SU-DHL-6 (cell line): ENCODE data around the gene AJAP1.

ENCODE experiments used
- H2AFZ ChIP-seq: fragments of 200-600 bp; sonication (generic); 2 replicates; pipeline ENCODE4 v1.6.1; 2014; ENCODE audit warnings: low read depth, mild to moderate bottlenecking, moderate library complexity, mixed read lengths, antibody characterized with exemption, low read length; ENCODE audit not compliant: severe bottlenecking
- H3F3A ChIP-seq: fragments of 200-600 bp; shearing (Covaris generic); 2 replicates; pipeline ENCODE4 v1.6.0; 2016; ENCODE audit warnings: antibody characterized with exemption, mild to moderate bottlenecking; ENCODE audit not compliant: insufficient read depth
- H3K27ac ChIP-seq: fragments of 200-600 bp; sonication (generic); 2 replicates; pipeline ENCODE4 v1.5.1; 2016; ENCODE audit warnings: low read depth, mild to moderate bottlenecking, low read length, moderate library complexity, mixed read lengths
- H3K27me3 ChIP-seq: fragments of 200-600 bp; sonication (generic), shearing (Covaris generic); 2 replicates; pipeline ENCODE4 v1.6.0; 2014; ENCODE audit warnings: mild to moderate bottlenecking, low read length
- H3K36me3 ChIP-seq: fragments of 200-600 bp; sonication (generic); 2 replicates; pipeline ENCODE4 v1.6.1; 2014; ENCODE audit warnings: mild to moderate bottlenecking, low read length, mixed read lengths
- H3K4me2 ChIP-seq: fragments of 300-600, 200-600 bp; shearing (Covaris generic), sonication (generic); 2 replicates; pipeline ENCODE4 v1.6.0; 2014; ENCODE audit warnings: low read length, low read depth, mild to moderate bottlenecking; ENCODE audit not compliant: poor library complexity, severe bottlenecking
- H3K4me3 ChIP-seq: fragments of 200-600 bp; sonication (generic); 2 replicates; pipeline ENCODE4 v1.5.1; 2014; ENCODE audit warnings: antibody characterized with exemption, low read length, mild to moderate bottlenecking, mixed read lengths; ENCODE audit not compliant: insufficient read depth, poor library complexity, severe bottlenecking
- H3K79me2 ChIP-seq: fragments of 200-600 bp; sonication (generic); 2 replicates; pipeline ENCODE4 v1.6.1; 2014; ENCODE audit warnings: mild to moderate bottlenecking, low read length, moderate library complexity; ENCODE audit not compliant: insufficient read depth
- H3K9ac ChIP-seq: fragments of 200-600 bp; sonication (generic); 2 replicates; pipeline ENCODE4 v1.7.0; 2014; ENCODE audit warnings: mild to moderate bottlenecking, low read length
- H3K9me2 ChIP-seq: fragments of 200-600 bp; sonication (generic); replicated peaks from 2 replicates; pipeline ENCODE4 v1.6.1; 2014; ENCODE audit warnings: low read length; ENCODE audit not compliant: insufficient read depth
- H3K9me3 ChIP-seq: fragments of 200-600 bp; sonication (generic); 2 replicates; pipeline ENCODE4 v1.6.1; 2014; ENCODE audit warnings: low read length, mixed read lengths; ENCODE audit not compliant: insufficient read depth
- H4K20me1 ChIP-seq: fragments of 200-600 bp; sonication (generic); 2 replicates; pipeline ENCODE4 v1.6.1; 2014; ENCODE audit warnings: low read depth, mild to moderate bottlenecking, antibody characterized with exemption, low read length, moderate library complexity, mixed read lengths
- EZH2phosphoT487 ChIP-seq: fragments of 200-600 bp; sonication (generic), shearing (Covaris generic); conservative IDR thresholded peaks from 2 replicates; pipeline ENCODE4 v1.6.1; 2018; ENCODE audit warnings: mild to moderate bottlenecking, antibody characterized with exemption, low read length, moderate library complexity, mixed read lengths
- TF ChIP-seq, protein P1 (sequence below): fragments of 200-600 bp; sonication (generic); IDR thresholded peaks from one replicate; pipeline ENCODE4 v1.5.1; 2017; ENCODE audit warnings: antibody characterized with exemption, mild to moderate bottlenecking, low read length, moderate library complexity; ENCODE audit not compliant: insufficient read depth, poor library complexity, severe bottlenecking

The AJAP1 gene

DNA sequence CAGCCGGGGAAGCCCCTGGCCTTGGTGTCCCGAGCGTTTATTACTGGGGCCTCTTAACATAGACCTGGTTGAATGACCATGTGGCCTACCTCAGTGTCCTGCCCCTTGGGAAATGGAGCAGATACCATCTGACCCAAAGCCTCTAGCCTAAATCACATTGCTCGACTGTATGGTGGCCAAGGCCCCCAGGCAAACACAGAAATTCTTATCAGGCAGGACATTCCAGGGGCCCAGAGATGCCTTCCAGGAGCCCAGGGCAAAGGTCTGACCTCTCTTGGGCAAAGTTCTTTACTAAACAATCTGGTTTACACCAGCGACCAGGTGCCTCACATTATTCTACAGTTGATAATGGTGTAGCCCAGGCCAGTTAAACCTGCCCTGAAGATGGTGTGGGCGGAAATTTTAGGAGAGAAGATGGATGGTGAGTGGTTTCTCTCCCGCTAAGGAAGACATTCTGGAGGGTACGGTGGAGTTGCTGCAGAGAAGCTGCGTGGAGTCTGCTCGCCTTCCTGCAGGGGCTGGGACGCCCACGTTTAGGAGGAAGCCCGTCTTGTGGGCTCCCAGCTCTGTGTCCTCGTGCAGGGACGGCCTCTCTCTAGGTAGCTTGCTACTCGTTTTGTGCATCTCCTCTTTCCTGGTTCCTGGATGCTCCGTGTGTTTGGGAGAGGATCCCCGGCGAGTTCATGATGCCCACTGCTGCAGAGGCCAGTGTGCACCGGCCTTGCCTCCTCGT is 21.2 kb downstream of the AJAP1 start:
- no peaks in the 10 kb centered on the region for H3K79me2 ChIP-seq
- no peaks in the 10 kb centered on the region for H4K20me1 ChIP-seq
- H3K4me3 ChIP-seq = no peak overlapping the region
- no peak for TF ChIP-seq EZH2phosphoT487
- TF ChIP-seq, protein P1, sequence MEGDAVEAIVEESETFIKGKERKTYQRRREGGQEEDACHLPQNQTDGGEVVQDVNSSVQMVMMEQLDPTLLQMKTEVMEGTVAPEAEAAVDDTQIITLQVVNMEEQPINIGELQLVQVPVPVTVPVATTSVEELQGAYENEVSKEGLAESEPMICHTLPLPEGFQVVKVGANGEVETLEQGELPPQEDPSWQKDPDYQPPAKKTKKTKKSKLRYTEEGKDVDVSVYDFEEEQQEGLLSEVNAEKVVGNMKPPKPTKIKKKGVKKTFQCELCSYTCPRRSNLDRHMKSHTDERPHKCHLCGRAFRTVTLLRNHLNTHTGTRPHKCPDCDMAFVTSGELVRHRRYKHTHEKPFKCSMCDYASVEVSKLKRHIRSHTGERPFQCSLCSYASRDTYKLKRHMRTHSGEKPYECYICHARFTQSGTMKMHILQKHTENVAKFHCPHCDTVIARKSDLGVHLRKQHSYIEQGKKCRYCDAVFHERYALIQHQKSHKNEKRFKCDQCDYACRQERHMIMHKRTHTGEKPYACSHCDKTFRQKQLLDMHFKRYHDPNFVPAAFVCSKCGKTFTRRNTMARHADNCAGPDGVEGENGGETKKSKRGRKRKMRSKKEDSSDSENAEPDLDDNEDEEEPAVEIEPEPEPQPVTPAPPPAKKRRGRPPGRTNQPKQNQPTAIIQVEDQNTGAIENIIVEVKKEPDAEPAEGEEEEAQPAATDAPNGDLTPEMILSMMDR = no peak
- H3K36me3 ChIP-seq = no peaks in the 10 kb centered on the region
- no peaks in the 10 kb centered on the region for H3K9me2 ChIP-seq
- H3F3A ChIP-seq = no peaks in the 10 kb centered on the region
- no peak overlapping the region for H3K4me2 ChIP-seq
- no peaks in the 10 kb centered on the region for H3K27me3 ChIP-seq
- H3K9me3 ChIP-seq = no peaks in the 10 kb centered on the region
- H3K27ac ChIP-seq = no peak overlapping the region
- no peak overlapping the region for H2AFZ ChIP-seq
- no peak overlapping the region for H3K9ac ChIP-seq

DNA sequence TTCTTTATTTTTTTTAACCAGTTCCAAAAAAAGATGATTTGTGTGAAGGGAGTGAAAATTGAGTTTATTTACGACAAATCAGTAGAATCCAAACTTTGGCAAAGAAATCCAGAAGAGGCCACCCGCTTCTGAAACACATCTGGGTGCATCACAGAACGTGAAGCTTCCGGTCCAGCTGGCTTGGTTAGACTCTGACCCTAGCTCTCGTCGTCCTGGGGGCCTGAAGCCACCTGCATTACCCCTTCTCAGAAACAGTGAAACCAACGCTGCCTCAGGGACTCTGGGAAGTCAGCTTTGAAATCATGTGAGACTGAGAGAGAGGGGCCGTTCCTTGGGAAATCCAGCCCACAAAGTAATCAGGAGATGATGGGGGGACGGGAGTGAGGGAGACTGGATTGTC is 21.8 kb downstream of the AJAP1 start:
- H3K36me3 ChIP-seq = no peaks in the 10 kb centered on the region
- no peaks in the 10 kb centered on the region for H3F3A ChIP-seq
- no peak overlapping the region for H3K4me2 ChIP-seq
- no peak overlapping the region for H3K4me3 ChIP-seq
- no peaks in the 10 kb centered on the region for H3K27me3 ChIP-seq
- H2AFZ ChIP-seq = no peak overlapping the region
- H4K20me1 ChIP-seq = no peaks in the 10 kb centered on the region
- H3K9me2 ChIP-seq = no peaks in the 10 kb centered on the region
- H3K9ac ChIP-seq = no peak overlapping the region
- no peaks in the 10 kb centered on the region for H3K9me3 ChIP-seq
- TF ChIP-seq, protein P1 = no peak
- TF ChIP-seq EZH2phosphoT487 = no peak
- H3K27ac ChIP-seq = no peak overlapping the region
- no peaks in the 10 kb centered on the region for H3K79me2 ChIP-seq

- H4K20me1 ChIP-seq = no peaks in the 10 kb centered on the region
- no peak overlapping the region for H3K4me2 ChIP-seq
- H3K9me2 ChIP-seq = no peaks in the 10 kb centered on the region
- no peaks in the 10 kb centered on the region for H3F3A ChIP-seq
- H3K9me3 ChIP-seq = no peaks in the 10 kb centered on the region
- H3K27me3 ChIP-seq = no peaks in the 10 kb centered on the region
- no peaks in the 10 kb centered on the region for H3K36me3 ChIP-seq
- H3K9ac ChIP-seq = no peak overlapping the region
- no peak for TF ChIP-seq EZH2phosphoT487
- TF ChIP-seq, protein P1 = no peak
- H3K27ac ChIP-seq = no peak overlapping the region
- no peak overlapping the region for H3K4me3 ChIP-seq
- H3K79me2 ChIP-seq = no peaks in the 10 kb centered on the region
- H2AFZ ChIP-seq = no peak overlapping the region
These were observed 23.2 kb downstream of the AJAP1 start for GRCh38 chr1:4677608-4678007.
